Activated CD8-positive, alpha-beta T cell treated with anti-CD3 and anti-CD28 coated beads for 36 hours (primary cell): ENCODE results near the gene NR4A1. TPM values are rescaled to one million over a fixed set of nuclear protein-coding genes. Genes with fewer than 3 reads are reported as not detected.

Experiments used
- total RNA-seq, 2 experiments: library from RNA; stranded (reverse); gene quantifications; one replicate each; pipeline ENCODE4 v1.2.3, GENCODE V29; 2021

The NR4A1 gene
- total RNA-seq, 2 experiments from 2014 or later, result 120 to 128 TPM

Other genes starting within 250 kb of the NR4A1 start
- under 1 TPM; 0.40 to 0.43 TPM for gene FIGNL2, start 202.7 kb upstream of the NR4A1 start, total RNA-seq
- not detected for gene ANKRD33, start 163.3 kb upstream of the NR4A1 start, total RNA-seq
- gene ACVRL1, start 143.9 kb upstream of the NR4A1 start, total RNA-seq, result not detected
- 1 to 10 TPM; 7.5 to 8.6 TPM for gene ACVR1B, start 99.7 kb upstream of the NR4A1 start, total RNA-seq
- gene TAMALIN, start 44.5 kb upstream of the NR4A1 start, total RNA-seq, result 10 to 100 TPM; 26.0 to 26.4 TPM
- 10 to 100 TPM; 25.6 to 28.4 TPM for gene ATG101, start 18.5 kb downstream of the NR4A1 start, total RNA-seq
- not detected for gene SMIM41, start 28.3 kb downstream of the NR4A1 start, total RNA-seq
- gene KRT80, start 140.6 kb downstream of the NR4A1 start, total RNA-seq, result not detected
- 1 to 10 TPM; 2.1 to 3.1 TPM for gene KRT7, start 181.8 kb downstream of the NR4A1 start, total RNA-seq
- not detected for gene KRT86, start 223.2 kb downstream of the NR4A1 start, total RNA-seq
- not detected for gene KRT81, start 240.1 kb downstream of the NR4A1 start, total RNA-seq